ENCODE results near the gene KLK5. TPM values are rescaled to one million over a fixed set of nuclear protein-coding genes. Genes with fewer than 3 reads are reported as not detected.

Gene KLK5
- total RNA-seq, 1 experiment from 2014 or later: not detected

DNA sequence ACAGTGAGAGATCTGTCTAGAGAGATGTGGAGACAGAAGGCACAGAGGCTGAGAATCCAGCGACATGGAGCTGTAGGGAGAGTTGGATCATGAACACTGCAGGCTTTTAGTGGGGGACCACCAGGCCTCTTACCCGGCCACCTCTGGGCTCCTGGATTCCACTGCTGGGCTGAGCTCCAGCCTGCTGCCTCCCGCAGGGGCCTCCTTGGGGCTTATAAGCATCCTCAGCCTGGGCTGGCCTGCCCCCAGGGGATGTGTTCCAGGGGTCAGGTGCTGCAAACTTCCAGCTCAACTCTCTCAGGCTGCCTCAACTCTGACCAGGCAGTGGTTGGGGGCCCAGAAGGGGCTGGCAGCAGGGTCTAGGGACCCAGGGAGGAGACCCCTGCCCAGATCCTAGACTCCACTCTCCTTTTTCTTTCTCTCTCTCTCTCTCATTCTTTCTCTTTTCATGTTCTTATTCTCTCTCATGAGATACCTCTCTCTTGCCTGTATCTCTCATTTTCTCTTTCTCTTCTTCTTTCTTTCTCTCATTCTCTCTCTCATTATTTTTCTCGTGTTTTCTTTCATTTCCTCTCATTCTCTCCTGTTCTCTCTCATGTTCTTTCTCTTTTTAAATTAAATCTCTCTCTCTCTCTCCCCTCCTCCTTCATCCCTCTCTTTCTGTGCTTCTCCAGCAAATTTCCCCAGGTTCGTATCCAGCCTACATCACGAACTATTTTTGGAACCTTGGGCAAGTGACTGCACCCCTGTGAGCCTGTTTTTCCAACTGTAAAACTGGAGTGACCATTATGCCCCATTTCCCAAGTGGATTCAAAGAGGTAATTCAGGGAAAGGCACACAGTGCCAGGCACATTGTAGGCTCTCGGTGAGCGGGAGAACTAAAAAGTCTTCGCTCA is 41.4 kb downstream of the KLK5 start, which contains the start of gene KLK4:
Gene KLK4 (minus strand): TSS at position 190 of the 896 bp plus-strand sequence. CDS start 657 bp downstream, outside the sequence.
- H3K27me3 ChIP-seq (ENCODE audit: insufficient read depth, low read length): peaks cover 30% of the 10 kb centered on the region; the same call in 1 of the 2 replicates

More for the DNA sequence above, 41.4 kb downstream of the KLK5 start, which contains the start of gene KLK4:
- H4K91ac ChIP-seq (ENCODE audit: insufficient read length, low read depth, low read length): no peak within 1 kb of the TSS
- no peak within 1 kb of the TSS for H2AK5ac ChIP-seq (ENCODE audit: insufficient read length, low read length)
- H3K79me2 ChIP-seq (ENCODE audit: insufficient read depth, low read length): no peaks in the 10 kb centered on the region
- no peak within 1 kb of the TSS for H4K8ac ChIP-seq (replicated peaks; ENCODE audit: insufficient read length, low read depth, low read length)
- H3K4me1 ChIP-seq (ENCODE audit: insufficient read depth, low read length): no peaks in the 10 kb centered on the region
- Mint-ChIP-seq H3K36me3 (ENCODE audit: insufficient read depth in 1 of 3, low read depth in 3 of 3) (no peaks in the 10 kb centered on the region), H3K9me3 (no peaks in the 10 kb centered on the region; a peak in 1 of 5 replicates), H3K4me1 (peaks cover 18 to 21% of the 10 kb centered on the region in 2 experiments), H3K27me3 (ENCODE audit: low read depth) (peaks cover 46% of the 10 kb centered on the region), H3K27ac (no peak within 1 kb of the TSS), H3K4me3 (peak within 1 kb of the TSS in 1 of 2 experiments; percentile 82; a peak in 3 of 5 replicates)
- H3K79me1 ChIP-seq (ENCODE audit: insufficient read depth, low read depth, low read length, poor library complexity, severe bottlenecking): no peaks in the 10 kb centered on the region
- H3K27ac ChIP-seq (ENCODE audit: insufficient read length, low read depth, low read length): no peak within 1 kb of the TSS
- H3K9ac ChIP-seq (ENCODE audit: extremely low read depth, insufficient read length, low read length): no peak within 1 kb of the TSS
- no peak within 1 kb of the TSS for H2BK15ac ChIP-seq (ENCODE audit: low read depth, low read length)
- H3T11ph ChIP-seq (ENCODE audit: low read length): no peak within 1 kb of the TSS
- H3K56ac ChIP-seq (ENCODE audit: insufficient read length, low read depth, low read length): no peak within 1 kb of the TSS
- 100% methylated on average over 1 of the region's 9 CpGs for WGBS (ENCODE audit: extremely low coverage, insufficient read length, low lambda C conversion rate)
- H3K14ac ChIP-seq (ENCODE audit: insufficient read depth, low read length): no peak within 1 kb of the TSS
- no peaks in the 10 kb centered on the region for H4K20me1 ChIP-seq (ENCODE audit: control insufficient read depth, insufficient read depth, insufficient read length)
- H3K18ac ChIP-seq (ENCODE audit: insufficient read length, low read depth, low read length): no peak within 1 kb of the TSS
- no peak within 1 kb of the TSS for H2BK120ac ChIP-seq (ENCODE audit: low read depth, low read length, poor library complexity, severe bottlenecking)
- no peak for DNase-seq
- no peak within 1 kb of the TSS for H2AFZ ChIP-seq (ENCODE audit: low read length)
- H3K4me2 ChIP-seq (ENCODE audit: insufficient read depth, insufficient read length, low read length): peak within 1 kb of the TSS; percentile 74
- H2BK5ac ChIP-seq (ENCODE audit: insufficient read length, low read length): no peak within 1 kb of the TSS
- H3K4ac ChIP-seq (ENCODE audit: low read depth, low read length): no peak within 1 kb of the TSS
- no peak within 1 kb of the TSS for H3K23ac ChIP-seq (ENCODE audit: insufficient read length, low read depth, low read length)
- no peak for TF ChIP-seq CTCF (conservative IDR thresholded peaks at IDR 0.05)
- H4K5ac ChIP-seq (ENCODE audit: insufficient read length, low read depth, low read length): no peak within 1 kb of the TSS
- H2BK20ac ChIP-seq (ENCODE audit: low read depth, low read length, poor library complexity, severe bottlenecking): no peak within 1 kb of the TSS
- H3K23me2 ChIP-seq (ENCODE audit: insufficient read length, low read depth, low read length, poor library complexity, severe bottlenecking): peaks cover 7% of the 10 kb centered on the region
- no peak within 1 kb of the TSS for H2BK12ac ChIP-seq (ENCODE audit: insufficient read length, low read depth, low read length)
- no peaks in the 10 kb centered on the region for H3K9me3 ChIP-seq (ENCODE audit: control insufficient read depth, low read depth, low read length)

Measured in H9 (cell line).